Heart left ventricle (tissue), 16 donors: ENCODE results near the gene ZDHHC1. TPM values are rescaled to one million over a fixed set of nuclear protein-coding genes. Genes with fewer than 3 reads are reported as not detected.
A peak's percentile ranks its signal among the peaks of the same experiment; 100 is the strongest.

Experiments
- ATAC-seq, 4 donors: fragments of 200-7000 bp; cut with Tn5 transposase; one replicate each; pipeline ENCODE4 v1.9.1; 2020 to 2022; ENCODE audit warnings: moderate library complexity in 4 of 4, mild to moderate bottlenecking in 3 of 4, moderate number of reproducible peaks in 1 of 4
- DNase-seq, 5 donors: peaks; one replicate each; pipeline ENCODE4 v3.0.0-alpha.2; 2020
- H3K27ac ChIP-seq, 12 donors: fragments of 200-600 bp; sonication (generic) in 4 of 12; one replicate each; pipeline versions ENCODE4 v1.5.0 to v1.8.0; 2016 to 2022; ENCODE audit warnings: mild to moderate bottlenecking in 2 of 12
- H3K27me3 ChIP-seq, 9 donors: fragments of 200-600 bp; sonication (generic) in 2 of 9; one replicate each; pipeline versions ENCODE4 v1.5.1 to v1.8.0; 2016 to 2022; ENCODE audit warnings: mild to moderate bottlenecking in 3 of 9
- H3K36me3 ChIP-seq, 9 donors: fragments of 200-600 bp; sonication (generic) in 2 of 9; one replicate each; pipeline versions ENCODE4 v1.5.0 to v1.8.0; 2018 to 2022; ENCODE audit warnings: mild to moderate bottlenecking in 2 of 9
- H3K4me1 ChIP-seq, 12 donors: fragments of 200-600 bp; sonication (generic) in 4 of 12; one replicate each; pipeline versions ENCODE4 v1.5.0 to v1.8.0; 2016 to 2022; ENCODE audit warnings: mild to moderate bottlenecking in 3 of 12
- H3K4me3 ChIP-seq, 12 donors: fragments of 200-600 bp; sonication (generic) in 4 of 12; one replicate each; pipeline versions ENCODE4 v1.5.0 to v1.8.0; 2017 to 2022; ENCODE audit warnings: mild to moderate bottlenecking in 9 of 12, moderate library complexity in 4 of 12
- H3K9me3 ChIP-seq, 12 donors: fragments of 200-600 bp; sonication (generic) in 4 of 12; one replicate each; pipeline versions ENCODE4 v1.5.0 to v1.8.0; 2016 to 2022; ENCODE audit warnings: mild to moderate bottlenecking in 1 of 12
- CTCF ChIP-seq, 12 donors: fragments of 200-600 bp; sonication (generic) in 4 of 12; IDR thresholded peaks; one replicate each; pipeline versions ENCODE4 v1.5.0 to v1.8.0; 2018 to 2022; ENCODE audit warnings: antibody characterized with exemption in 12 of 12, mild to moderate bottlenecking in 5 of 12
- POLR2A ChIP-seq, 2 donors: fragments of 450-650 bp; IDR thresholded peaks; one replicate each; pipeline ENCODE4 v1.6.1; 2017; ENCODE audit warnings: antibody characterized with exemption in 2 of 2, mild to moderate bottlenecking in 2 of 2, moderate library complexity in 2 of 2
- WGBS, 4 donors: extraction: QIAGEN DNeasy Blood & Tissue Kit in 2 of 4; methylation state at CpG; one replicate each; pipeline versions ENCODE4 v1.1.5 to v1.1.7; 2013 to 2018; 5-methylcytosine and 5-hydroxymethylcytosine counted together
- intact Hi-C, 10 donors: fragments of 100-400 bp; cut with DNase I; formaldehyde crosslinking; loops; one replicate each; pipeline versions ENCODE4 v1.11.1 to v1.14.2; 2022
- polyA plus RNA-seq, 2 donors: library from polyadenylated mRNA; stranded (reverse); fragments of 200-250 nt; gene quantifications; one replicate each; pipeline ENCODE4 v1.2.3, GENCODE V29; 2013
- total RNA-seq, 9 donors: library from RNA; depleted of rRNA in 2 of 9; stranded (reverse); fragments of >200 nt in 2 of 9; fragmentation: NEBNext Ultra II Directional in 3 of 9; extraction: Animal tissue kit (Norgen Biotek cat#: 25700) in 3 of 9; gene quantifications; one replicate each; pipeline versions ENCODE4 v1.1.0 to v1.2.4, GENCODE V29; 2016 to 2023
- donor health status: ischemic (EF 13 %, LVEDD 7.1; RV severe dilation, severe dysfunction).
- donor health status: healthy with polysubstance abuse.
- donor health status: DM: no; HTN: yes; CAD: no.
- donor health status: DM: no; HTN: no; CAD: no.
- donor health status: ischemic (EF 25% LVEDD 6.9; RV normal size, moderate dysfunction).
- donor health status: ischemic (EF 25% LVEDD 5.7; RV mildly dilated, moderate dysfunction).
- donor health status: healthy.
- donor health status: DM: yes; HTN: yes; CAD: no.
- donor health status: ischemic (EF 35%, LVEDD 5.7; RV mildly dilated, moderate dysfunction).
- donor health status: nonischemic (EF 11% LVEDD 7.7; RV severe dilation, severe dysfunction).
- donor health status: DM: yes; HTN: yes; CAD: no.
- donor health status: PGD.
- donor health status: ischemic (EF 29% LVEDD 5.4; RV normal size, mild dysfunction).
- donor health status: nonischemic (EF 23%, LVEDD 6.1; RV moderate dilation, normal function).

Gene ZDHHC1
- total and polyA plus RNA-seq, 11 donors, result 2.7 to 11.6 (median 5.1) TPM

DNA sequence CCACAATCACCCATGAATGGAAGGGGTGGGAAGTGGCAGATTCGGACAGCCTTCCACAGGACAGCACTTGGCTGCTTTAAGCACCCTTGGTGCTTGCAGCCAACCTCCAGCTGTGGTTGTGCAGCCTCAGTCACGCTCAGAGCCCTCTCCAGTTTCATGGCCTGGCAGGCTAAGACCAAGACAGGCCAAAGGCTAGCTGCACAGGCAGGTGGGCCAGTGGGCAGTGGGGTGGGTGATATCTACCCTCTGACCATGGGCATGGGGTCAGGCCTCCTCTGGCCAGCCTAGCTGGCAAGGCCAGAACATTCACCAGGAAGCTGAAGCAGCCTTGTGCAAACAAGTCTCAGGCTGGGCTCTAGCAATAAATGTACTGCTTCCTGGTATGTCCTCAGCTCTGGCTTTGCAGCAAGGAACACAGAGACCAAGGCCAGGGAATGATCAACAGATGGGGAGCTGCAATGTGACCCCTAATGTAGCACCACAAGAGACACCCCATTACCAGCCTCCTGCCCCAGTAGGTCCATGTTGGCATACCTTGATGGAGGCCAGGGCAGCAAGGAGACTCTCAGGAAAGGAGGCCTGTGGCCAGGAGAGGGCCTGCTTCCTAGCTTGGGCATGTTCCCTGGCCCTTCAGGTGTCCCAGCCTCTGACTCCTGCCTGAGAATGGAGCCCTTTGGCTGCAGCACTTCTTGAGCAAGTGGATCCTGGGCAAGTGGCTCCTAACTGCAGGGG, 35.6 kb upstream of the ZDHHC1 start:
- intact Hi-C loops, result no loop called here
- H3K36me3 ChIP-seq, result peaks cover 0 to 49% (median 23%) of the 10 kb centered on the region in 9 donors
- TF ChIP-seq CTCF (IDR thresholded peaks at IDR 0.05), result no peak
- no peak for TF ChIP-seq POLR2A (IDR thresholded peaks at IDR 0.05)
- ATAC-seq (no peak), DNase-seq (no peak)
- H3K27ac ChIP-seq, result peak overlapping the region in 3 of 12 donors; percentile 18 to 79 (median 33)
- no peaks in the 10 kb centered on the region for H3K27me3 ChIP-seq
- 79 to 93% (median 84%) methylated on average over 1 to 2 of the region's 2 CpGs for WGBS, 4 donors
- H3K9me3 ChIP-seq, result no peaks in the 10 kb centered on the region
- H3K4me3 ChIP-seq, result no peak overlapping the region
- peaks cover 10 to 71% (median 51%) of the 10 kb centered on the region in 12 donors for H3K4me1 ChIP-seq

DNA sequence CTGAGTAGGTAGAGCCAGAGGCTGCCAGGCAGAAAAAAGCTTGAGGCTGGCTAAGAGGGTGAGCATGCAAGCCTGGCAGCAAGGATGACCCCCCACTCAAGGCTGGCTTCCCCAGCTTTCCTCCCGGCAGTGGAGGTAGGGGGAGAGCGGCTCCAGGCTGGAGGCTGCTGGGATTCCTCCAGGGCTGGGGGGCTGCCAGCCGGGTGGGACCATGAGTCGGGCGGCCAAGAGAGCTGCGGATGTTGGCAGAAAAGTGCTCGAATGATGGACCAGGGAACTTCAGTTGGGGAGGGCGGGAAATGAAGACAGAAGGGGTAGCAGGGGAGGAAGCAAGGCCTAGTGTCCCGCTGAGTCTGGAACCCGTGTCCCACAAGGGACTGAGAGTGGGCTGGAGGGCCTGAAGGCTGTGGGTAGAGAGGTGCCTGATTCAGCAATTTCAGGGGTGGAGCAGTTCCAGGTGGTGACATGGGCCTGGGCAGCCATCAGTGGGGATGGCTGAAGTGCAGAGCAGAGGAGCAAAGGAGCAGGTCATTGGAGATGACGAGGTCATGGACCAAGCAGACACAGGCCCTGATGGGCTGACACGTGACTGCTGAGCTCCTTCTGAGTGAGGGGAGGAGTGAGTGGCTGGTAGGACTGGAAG, 34.9 kb upstream of the ZDHHC1 start:
- Histone ChIP-seq H3K4me1 (peaks cover 17 to 71% (median 52%) of the 10 kb centered on the region in 12 donors), H3K4me3 (no peak overlapping the region), H3K9me3 (no peaks in the 10 kb centered on the region), H3K36me3 (peaks cover 0 to 49% (median 23%) of the 10 kb centered on the region in 9 donors), H3K27me3 (no peaks in the 10 kb centered on the region), H3K27ac (peak overlapping the region in 5 of 12 donors; percentile 18 to 79 (median 33))
- 80 to 85% (median 85%) methylated on average over 12 of the region's 12 CpGs for WGBS, 4 donors
- ATAC-seq, result no peak
- intact Hi-C loops, result no loop called here
- TF ChIP-seq CTCF (IDR thresholded peaks at IDR 0.05) (no peak), POLR2A (IDR thresholded peaks at IDR 0.05) (no peak)
- DNase-seq, result peak in 2 of 5 donors; percentile 52 to 68

DNA sequence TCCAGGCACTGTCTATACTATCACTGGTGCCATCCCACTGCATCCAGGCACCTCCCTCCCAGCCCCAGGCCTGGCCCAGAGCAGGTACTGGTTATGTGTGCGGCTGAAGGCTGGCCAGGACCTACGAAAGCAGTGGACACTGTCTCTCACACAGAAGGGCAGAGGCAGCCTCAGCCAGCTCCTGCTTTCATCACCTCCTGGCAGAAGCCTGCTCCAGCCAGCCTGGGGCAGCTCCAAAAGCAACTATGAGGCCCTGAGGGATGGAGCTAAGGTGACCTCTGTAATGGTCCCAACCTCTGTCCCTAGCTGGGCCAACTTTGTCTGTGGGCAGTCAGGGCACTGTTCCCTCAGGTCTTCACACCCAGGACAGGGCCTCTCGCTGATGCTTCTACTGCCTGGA, 33.5 kb upstream of the ZDHHC1 start:
- H3K4me1 ChIP-seq, result peaks cover 17 to 81% (median 63%) of the 10 kb centered on the region in 12 donors
- peak overlapping the region in 10 of 12 donors; percentile 15 to 79 (median 63) for H3K27ac ChIP-seq
- no peaks in the 10 kb centered on the region for H3K9me3 ChIP-seq
- TF ChIP-seq POLR2A (IDR thresholded peaks at IDR 0.05), result no peak
- TF ChIP-seq CTCF (IDR thresholded peaks at IDR 0.05), result no peak
- DNase-seq (peak in 2 of 5 donors; percentile 65 to 79), ATAC-seq (peak; percentile 35 to 74 (median 56))
- no peaks in the 10 kb centered on the region for H3K27me3 ChIP-seq
- H3K4me3 ChIP-seq, result no peak overlapping the region
- WGBS, 4 donors, result 44 to 54% (median 48%) methylated on average over 3 of the region's 3 CpGs
- intact Hi-C loops, result no loop called here
- peaks cover 0 to 59% (median 23%) of the 10 kb centered on the region in 9 donors for H3K36me3 ChIP-seq

- no peak for TF ChIP-seq POLR2A (IDR thresholded peaks at IDR 0.05)
- no peak for TF ChIP-seq CTCF (IDR thresholded peaks at IDR 0.05)
- Histone ChIP-seq H3K9me3 (no peaks in the 10 kb centered on the region), H3K4me1 (peaks cover 17 to 85% (median 67%) of the 10 kb centered on the region in 12 donors), H3K27me3 (no peaks in the 10 kb centered on the region), H3K36me3 (peaks cover 0 to 63% (median 23%) of the 10 kb centered on the region in 9 donors), H3K27ac (peak overlapping the region in 10 of 12 donors; percentile 15 to 79 (median 63)), H3K4me3 (no peak overlapping the region)
- intact Hi-C loops, result no loop called here
- DNase-seq, result peak in 4 of 5 donors; percentile 71 to 88 (median 76)
- 16 to 49% (median 41%) methylated on average over 2 of the region's 2 CpGs for WGBS, 4 donors
- ATAC-seq, result peak; percentile 52 to 77 (median 64)
Measured at GRCh38 chr16:67449336-67449735, 33.1 kb upstream of the ZDHHC1 start.
